TTC549 (cell line): ENCODE data around the gene HBD.

ENCODE experiments used
- FAIRE-seq: peaks from 2 replicates; lab custom pipeline; 2012; peaks lifted over from hg19 to GRCh38; lab: Jason Lieb, UNC

The HBD gene

DNA sequence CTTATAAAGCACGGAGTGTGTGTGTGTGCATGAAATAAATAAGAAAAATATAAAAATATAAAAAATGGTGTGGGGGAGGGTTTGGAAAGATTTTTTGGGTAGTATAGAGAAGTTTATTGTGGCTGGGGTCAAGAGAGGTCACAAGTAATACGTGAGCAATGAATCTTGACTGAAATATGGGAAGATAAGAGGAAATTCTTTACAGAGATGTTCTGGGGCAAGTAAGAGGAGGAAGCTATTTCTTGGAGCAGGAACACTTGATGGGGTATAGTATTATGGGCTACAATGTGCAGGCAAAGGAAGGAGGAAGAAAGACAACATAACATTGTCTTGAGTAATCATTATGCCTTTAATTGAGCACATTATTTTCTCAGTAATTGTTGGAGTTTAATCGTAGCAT lies 2.1 kb downstream of the HBD start:
- no peak for FAIRE-seq

DNA sequence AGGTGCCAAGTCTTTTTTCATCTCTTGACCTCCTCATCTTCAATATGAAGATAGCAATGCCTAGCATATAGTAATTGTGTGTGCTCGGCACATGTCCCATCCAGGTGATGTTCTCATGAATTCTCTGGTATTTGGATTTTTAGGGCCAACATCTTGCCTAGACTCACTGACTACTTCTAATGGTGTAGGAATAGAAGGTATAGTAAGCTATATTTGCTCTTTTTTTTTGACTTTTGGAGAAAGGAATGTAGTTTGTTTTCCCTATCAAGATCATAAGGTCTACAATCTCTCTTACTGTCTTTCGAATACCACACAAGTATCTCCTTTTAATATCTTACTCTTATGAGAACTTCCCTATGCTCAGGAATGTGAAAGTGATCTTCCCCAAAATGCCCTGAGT lies 3.2 kb downstream of the HBD start:
- FAIRE-seq, result no peak

DNA sequence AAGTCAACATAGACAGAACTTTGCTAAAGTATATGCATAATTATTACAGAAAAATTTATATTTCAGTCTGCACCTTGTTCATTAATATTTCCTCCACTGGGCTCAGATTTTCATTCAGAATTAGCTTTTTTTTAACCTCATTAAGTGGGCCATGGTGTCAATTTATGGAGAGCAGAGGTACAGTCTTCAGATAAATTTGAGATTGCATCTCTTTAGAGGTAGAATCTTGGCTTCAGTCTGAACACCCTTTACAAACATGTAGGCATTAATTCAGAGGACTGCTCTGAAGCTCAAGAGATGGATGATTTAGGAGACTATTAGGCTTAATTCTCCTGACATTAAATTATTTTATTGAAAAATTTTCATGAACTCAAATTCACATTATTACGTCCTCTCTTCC lies 4.0 kb downstream of the HBD start:
- no peak for FAIRE-seq

DNA sequence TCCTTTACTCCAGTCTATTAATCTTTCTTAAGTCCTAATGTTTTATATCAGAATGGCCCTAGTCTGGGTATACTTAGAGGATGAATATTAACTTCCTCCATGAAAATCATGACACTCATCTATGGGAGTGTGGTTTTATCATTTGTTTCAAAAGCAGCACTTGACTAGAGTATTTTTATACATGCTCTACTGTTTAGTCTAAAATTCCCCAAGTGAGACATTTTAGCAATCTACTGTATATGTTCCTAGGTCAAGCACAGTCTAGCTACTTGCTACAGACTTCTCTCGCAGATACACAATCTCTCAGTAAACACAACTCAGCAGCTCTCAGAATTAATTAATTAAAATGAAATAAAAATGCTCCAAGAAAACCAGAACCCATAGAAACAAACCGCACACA lies 4.5 kb downstream of the HBD start:
- no peak for FAIRE-seq

DNA sequence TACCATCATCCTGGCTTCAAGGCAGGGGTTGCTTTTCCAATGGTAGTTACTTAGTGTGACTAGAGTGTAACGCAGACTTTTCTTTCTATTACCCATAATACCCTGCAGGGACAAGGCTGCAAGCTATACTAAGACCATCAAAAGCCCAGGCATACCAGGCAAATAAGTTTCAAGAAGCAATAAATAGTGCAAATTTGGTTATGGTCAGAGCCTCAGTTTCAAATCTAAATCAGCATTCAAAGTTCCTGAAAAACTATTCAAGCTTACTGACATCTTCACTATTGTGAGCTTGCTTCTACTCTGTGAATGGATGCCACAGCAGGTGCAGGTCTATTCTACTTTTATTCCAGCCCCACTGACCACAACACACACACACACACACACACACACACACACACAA lies 4.9 kb downstream of the HBD start:
- no peak for FAIRE-seq

DNA sequence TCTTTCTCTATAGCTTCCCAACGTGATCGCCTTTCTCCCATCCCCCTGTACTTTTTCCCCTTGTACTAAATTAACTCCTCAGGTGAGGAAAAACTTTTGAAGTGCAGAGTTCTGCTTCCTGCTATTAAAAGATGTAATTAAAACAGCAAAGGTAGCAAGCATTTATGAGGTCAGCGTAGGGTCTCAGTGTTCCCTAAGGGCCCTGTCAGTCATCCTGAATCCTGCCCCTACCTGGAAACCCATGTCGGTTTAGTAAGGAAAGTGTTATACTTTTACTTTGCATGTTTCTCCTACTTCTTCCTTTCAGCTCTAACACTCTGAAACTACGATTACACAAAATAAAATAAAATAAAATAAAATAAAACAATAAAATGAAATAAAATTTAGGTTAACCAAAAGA lies 6.2 kb downstream of the HBD start:
- no peak for FAIRE-seq

DNA sequence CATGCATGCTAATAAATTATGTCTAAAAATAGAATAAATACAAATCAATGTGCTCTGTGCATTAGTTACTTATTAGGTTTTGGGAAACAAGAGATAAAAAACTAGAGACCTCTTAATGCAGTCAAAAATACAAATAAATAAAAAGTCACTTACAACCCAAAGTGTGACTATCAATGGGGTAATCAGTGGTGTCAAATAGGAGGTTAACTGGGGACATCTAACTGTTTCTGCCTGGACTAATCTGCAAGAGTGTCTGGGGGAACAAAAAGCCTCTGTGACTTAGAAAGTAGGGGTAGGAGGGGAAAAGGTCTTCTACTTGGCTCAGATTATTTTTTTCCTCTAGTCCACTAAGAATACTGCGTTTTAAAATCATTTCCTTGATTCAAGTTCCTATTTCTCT lies 6.6 kb downstream of the HBD start:
- no peak for FAIRE-seq

DNA sequence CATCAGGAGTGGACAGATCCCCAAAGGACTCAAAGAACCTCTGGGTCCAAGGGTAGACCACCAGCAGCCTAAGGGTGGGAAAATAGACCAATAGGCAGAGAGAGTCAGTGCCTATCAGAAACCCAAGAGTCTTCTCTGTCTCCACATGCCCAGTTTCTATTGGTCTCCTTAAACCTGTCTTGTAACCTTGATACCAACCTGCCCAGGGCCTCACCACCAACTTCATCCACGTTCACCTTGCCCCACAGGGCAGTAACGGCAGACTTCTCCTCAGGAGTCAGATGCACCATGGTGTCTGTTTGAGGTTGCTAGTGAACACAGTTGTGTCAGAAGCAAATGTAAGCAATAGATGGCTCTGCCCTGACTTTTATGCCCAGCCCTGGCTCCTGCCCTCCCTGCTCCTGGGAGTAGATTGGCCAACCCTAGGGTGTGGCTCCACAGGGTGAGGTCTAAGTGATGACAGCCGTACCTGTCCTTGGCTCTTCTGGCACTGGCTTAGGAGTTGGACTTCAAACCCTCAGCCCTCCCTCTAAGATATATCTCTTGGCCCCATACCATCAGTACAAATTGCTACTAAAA lies 7.5 kb downstream of the HBD start, which contains the start of gene HBB:
Gene HBB (minus strand): TSS at position 340 of the 579 bp plus-strand sequence. CDS start 50 bp downstream, at position 290.
- no peak for FAIRE-seq

DNA sequence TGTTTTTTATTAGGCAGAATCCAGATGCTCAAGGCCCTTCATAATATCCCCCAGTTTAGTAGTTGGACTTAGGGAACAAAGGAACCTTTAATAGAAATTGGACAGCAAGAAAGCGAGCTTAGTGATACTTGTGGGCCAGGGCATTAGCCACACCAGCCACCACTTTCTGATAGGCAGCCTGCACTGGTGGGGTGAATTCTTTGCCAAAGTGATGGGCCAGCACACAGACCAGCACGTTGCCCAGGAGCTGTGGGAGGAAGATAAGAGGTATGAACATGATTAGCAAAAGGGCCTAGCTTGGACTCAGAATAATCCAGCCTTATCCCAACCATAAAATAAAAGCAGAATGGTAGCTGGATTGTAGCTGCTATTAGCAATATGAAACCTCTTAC lies 8.8 kb downstream of the HBD start:
- no peak for FAIRE-seq

DNA sequence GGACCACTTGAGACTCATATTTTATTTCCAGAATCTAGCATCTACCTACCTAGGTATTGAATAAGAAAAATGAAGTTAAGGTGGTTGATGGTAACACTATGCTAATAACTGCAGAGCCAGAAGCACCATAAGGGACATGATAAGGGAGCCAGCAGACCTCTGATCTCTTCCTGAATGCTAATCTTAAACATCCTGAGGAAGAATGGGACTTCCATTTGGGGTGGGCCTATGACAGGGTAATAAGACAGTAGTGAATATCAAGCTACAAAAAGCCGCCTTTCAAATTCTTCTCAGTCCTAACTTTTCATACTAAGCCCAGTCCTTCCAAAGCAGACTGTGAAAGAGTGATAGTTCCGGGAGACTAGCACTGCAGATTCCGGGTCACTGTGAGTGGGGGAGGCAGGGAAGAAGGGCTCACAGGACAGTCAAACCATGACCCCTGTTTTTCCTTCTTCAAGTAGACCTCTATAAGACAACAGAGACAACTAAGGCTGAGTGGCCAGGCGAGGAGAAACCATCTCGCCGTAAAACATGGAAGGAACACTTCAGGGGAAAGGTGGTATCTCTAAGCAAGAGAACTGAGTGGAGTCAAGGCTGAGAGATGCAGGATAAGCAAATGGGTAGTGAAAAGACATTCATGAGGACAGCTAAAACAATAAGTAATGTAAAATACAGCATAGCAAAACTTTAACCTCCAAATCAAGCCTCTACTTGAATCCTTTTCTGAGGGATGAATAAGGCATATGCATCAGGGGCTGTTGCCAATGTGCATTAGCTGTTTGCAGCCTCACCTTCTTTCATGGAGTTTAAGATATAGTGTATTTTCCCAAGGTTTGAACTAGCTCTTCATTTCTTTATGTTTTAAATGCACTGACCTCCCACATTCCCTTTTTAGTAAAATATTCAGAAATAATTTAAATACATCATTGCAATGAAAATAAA lies 9.5 kb downstream of the HBD start:
- FAIRE-seq, result no peak

DNA sequence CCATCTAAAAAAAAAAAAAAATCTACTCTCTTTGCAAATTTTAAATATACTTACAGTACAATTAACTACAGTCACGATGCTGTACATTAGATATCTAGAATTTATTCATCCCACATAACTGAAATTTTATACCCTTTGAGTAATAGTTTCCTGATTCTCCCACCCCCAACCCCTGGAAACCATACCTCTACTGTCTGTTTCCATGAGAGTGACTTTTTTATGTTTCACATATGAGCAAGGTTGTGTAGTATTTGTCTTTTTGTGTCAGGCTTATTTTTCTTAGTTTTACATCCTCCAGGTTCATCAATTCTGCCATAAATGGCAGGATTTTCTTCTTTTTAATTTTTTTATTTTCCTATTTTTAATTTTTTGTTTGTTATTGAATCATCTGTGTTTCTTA lies 10.6 kb downstream of the HBD start:
- FAIRE-seq, result no peak

DNA sequence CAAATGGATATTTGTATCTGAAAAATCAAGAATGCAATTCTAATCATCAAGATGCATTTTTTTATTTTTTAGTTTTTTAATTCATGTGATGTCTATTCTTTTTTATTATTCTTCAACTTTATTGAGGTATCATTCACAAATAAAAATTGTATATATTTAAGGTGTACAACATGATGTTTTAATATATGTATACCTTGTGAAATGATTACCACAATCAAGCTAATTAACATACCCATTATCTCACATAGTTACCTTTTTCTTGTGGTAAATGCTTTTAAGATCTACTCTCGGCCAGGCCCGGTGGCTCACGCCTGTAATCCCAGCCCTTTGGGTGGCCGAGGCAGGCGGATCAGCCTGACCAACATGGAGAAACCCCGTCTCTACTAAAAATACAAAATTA lies 11.1 kb downstream of the HBD start:
- FAIRE-seq, result no peak

DNA sequence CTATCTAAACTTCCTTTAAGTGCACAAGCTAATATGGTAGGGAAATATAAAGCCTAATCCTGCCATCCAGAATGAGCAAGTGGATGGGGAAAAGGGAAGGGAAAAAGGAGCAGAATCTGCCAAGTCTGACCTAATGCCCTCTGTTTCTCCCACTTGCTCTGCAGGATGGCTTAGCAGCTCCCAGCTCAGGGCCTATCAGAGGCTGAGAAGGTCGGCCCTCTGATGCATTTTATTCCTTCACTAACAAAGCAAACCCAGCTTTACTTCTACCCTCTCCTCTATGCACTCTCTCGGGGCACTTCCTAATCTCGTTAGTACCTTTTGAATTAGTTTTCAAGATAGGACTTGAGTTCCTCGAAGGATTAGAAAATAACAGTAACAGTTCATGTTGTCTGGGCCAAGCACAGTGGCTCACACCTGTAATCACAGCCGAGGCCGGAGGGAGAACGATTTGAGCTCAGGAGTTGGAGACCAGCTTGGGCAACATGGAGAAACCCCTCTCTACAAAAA lies 23.9 kb downstream of the HBD start:
- FAIRE-seq, result no peak

DNA sequence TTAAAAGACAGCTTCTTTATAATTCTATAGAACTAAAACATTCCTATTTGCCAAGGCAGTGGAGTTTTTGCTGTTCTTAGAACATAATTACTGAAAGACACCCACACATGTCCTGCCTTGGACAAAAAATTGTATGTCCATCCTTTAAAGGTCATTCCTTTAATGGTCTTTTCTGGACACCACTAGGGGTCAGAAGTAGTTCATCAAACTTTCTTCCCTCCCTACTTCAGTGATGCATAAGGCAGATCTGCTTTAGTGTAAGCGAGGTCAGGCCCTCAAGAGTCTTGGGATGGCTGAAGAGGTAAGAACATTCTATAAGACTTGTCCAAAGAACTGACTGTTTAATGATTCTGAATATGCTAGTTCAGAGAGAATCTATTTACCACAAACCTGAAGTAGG lies 29.5 kb downstream of the HBD start:
- FAIRE-seq, result peak; percentile 31

DNA sequence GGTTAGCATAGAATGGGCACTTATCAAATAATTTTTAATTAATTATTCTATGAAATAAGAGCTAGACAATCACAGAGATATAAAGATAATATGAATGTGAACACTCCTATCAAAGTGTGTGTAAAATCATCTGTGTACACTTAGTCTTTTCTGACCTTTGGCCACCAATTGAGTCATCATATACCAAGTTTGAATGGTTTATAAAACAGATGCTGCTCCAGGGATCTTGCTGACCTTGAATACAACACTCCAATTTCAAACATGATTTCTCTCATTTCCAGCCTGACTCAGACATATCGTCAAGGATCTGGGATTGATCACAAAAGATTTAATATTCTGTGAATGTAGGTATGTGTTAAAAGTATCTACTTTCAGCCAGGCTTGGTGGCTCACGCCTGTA lies 30.9 kb downstream of the HBD start:
- no peak for FAIRE-seq

DNA sequence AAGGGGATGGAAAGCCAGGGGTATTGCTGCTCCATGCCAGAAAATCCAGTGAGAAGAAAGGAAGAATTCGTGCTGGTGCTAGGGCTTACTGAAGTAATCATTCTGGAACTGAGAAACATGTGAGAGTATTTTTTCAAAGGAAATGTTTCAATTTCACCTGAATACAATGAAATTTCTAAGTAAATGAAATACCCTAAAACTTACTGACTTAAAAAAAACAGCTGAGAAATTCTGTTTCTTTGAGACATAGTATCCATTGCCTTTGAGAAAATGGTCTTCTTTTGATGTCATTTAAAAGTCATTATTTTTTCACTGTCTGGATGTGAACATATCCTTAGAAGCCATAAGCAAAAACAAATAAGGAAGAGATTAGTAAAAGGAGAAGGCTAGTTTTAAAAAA lies 33.7 kb downstream of the HBD start, which contains the start of gene OR51V1:
Gene OR51V1 (minus strand): TSS at position 101 of the 400 bp plus-strand sequence. CDS start 0 bp downstream, at position 101.
- FAIRE-seq, result no peak

DNA sequence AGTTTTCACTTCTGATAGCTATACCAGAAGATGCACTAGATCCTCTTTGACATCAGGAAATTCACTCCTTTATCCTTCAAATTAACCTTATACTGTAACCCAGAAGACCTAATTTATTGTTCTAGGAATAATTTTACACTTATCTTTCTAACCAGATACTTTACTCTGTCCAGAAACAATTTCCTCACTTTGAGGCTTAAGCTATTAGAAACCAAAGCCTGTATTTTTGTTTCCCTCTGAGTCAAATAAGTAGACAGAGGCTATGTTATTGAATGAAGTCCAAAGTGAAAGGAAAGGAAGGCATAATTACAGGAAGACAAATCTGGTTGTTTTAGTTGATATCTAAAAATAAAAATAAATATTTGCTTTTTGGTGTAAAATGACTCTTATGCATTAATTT lies 36.0 kb downstream of the HBD start:
- no peak for FAIRE-seq

DNA sequence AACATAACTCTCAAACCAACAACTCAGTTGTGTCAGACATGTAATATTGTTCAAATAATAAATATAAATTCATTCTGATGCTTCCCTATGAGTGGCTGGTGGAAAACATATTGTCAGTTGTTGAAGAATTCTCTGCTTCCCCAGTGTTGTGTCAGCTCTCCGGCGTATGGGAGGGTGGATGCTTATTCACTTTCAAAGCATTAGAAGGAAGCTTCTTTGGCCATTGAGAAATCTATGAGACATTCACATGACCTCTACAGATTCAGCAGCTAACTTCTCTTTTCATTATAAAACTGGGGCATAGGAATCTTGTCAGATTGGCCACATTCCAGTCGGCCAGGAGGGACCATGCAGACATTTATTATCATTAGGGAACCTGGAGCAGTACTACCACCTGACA lies 36.7 kb downstream of the HBD start:
- FAIRE-seq, result no peak

DNA sequence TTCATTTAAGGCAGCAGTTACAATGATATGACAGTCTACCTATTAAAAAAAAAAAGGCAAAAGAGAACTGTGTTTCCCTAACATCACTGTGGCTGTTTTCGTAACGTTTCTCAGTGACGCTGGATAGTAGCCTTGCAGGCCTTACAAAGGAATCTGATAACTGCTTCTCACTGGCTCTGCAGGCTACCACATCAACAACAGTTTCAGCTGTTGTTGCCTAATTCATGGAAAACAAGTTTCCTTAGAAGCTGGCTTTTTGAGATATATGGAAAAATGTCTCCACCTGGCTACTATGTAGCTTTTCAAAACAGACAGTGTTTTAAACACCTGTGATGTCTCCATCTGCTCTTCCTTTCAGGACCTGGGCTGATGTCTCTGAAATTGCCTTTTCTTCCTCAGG lies 37.6 kb downstream of the HBD start:
- no peak for FAIRE-seq

DNA sequence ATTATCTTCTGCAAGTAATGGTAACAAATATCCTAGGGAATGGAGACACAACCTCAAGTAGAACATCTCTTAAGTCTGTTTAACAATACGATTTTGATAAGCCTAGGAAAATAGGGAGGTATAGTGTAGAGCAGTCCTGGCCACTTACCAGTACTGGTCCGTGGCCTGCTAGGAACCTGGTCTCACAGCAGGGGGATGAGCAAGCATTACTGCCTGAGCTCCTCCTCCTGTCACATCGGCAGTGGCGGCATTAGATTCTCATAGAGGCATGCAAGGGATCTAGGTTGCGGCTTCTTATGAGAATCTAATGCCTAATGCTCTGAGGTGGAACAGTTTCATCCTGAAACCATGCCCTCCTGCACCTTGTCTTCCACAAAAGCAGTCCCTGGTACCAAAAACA lies 38.2 kb downstream of the HBD start:
- no peak for FAIRE-seq

DNA sequence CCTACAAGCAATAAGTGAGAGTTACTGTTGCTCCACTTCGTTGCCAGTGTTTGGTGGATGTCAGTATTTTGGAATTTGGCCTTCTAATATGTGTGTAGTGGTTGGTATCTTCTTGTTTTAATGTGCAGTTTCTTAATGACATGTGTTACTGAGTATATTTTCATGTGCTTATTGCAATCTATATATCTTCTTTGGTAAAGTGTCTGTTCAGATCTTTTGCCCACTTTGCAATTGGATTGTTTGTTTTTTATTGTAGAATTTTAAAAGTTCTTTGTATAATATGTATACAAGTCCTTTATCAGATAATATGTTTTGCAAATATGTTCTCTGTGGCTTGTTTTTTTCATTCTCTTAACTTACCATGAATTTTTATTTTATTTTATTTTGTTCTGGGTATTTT lies 41.5 kb downstream of the HBD start:
- no peak for FAIRE-seq

DNA sequence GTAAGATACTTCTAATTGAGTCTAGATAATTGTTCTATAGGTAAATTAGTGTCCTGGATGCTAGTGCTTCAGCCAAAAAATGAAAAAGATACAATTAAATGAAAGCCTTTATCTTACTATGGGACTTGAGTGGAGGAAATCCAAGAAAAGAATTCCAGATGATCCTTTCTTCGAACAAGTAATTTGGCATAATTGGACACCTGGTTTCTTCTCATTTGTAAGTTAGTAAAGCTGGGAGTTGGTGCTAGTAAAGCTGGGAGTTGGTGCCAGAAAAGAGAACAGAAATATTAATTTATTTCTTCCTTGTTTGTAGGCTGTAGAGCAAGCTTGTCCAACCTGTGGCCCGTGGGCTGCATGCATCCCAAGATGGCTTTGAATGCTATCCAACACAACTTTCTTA lies 46.1 kb downstream of the HBD start:
- no peak for FAIRE-seq
